ENCODE data around the gene RCOR1. TPM values are rescaled to one million over a fixed set of nuclear protein-coding genes. Genes with fewer than 3 reads are reported as not detected.

RCOR1 gene
- total and polyA plus RNA-seq, 2 of the 8 experiments (the other 6 are each of a cell fraction or from before 2014, with no cell fraction given), result 12.3 to 26.3 TPM

- TF ChIP-seq CHD7 (IDR thresholded peaks at IDR 0.05; ENCODE audit: insufficient replicate concordance, low read length), result no peak
- TF ChIP-seq RFX5 (IDR thresholded peaks at IDR 0.05; ENCODE audit: borderline replicate concordance, low read depth, low read length), result no peak
Observed at GRCh38 chr14:102659797-102660196, 67.3 kb downstream of the RCOR1 start (continued).
